Type B pancreatic cell (in vitro differentiated cells): ENCODE data around the gene FRMD4A. TPM values are rescaled to one million over a fixed set of nuclear protein-coding genes. Genes with fewer than 3 reads are reported as not detected.

Source experiments
- DNase-seq: peaks from one replicate; pipeline ENCODE4 v3.0.0; 2021; ENCODE audit warnings: mixed read lengths; ENCODE audit not compliant: unreplicated experiment; ENCODE audit errors: extremely low spot score
- H3K27ac Mint-ChIP-seq: 2 replicates; pipeline ENCODE4 v1.8.0; 2021; ENCODE audit warnings: mild to moderate bottlenecking, mixed read lengths
- H3K27me3 Mint-ChIP-seq: 2 replicates; pipeline ENCODE4 v1.8.0; 2021; ENCODE audit warnings: mixed read lengths
- H3K36me3 Mint-ChIP-seq: 2 replicates; pipeline ENCODE4 v1.8.0; 2021; ENCODE audit warnings: mixed read lengths
- H3K4me1 Mint-ChIP-seq: one replicate; pipeline ENCODE4 v1.8.0; 2021; ENCODE audit warnings: mixed read lengths; ENCODE audit not compliant: unreplicated experiment
- H3K4me3 Mint-ChIP-seq: 2 replicates; pipeline ENCODE4 v1.8.0; 2021; ENCODE audit warnings: mild to moderate bottlenecking, mixed read lengths
- H3K9me3 Mint-ChIP-seq: 2 replicates; pipeline ENCODE4 v1.8.0; 2021; ENCODE audit warnings: mixed read lengths
- total RNA-seq: library from RNA; stranded (reverse); gene quantifications from 2 replicates; pipeline ENCODE4 v1.2.1, GENCODE V29; 2021; ENCODE audit warnings: low replicate concordance
- TF ChIP-seq, protein P1 (sequence below): fragments of 200-600 bp; sonication (generic); conservative IDR thresholded peaks from 2 replicates; pipeline ENCODE4 v1.5.0; 2021; ENCODE audit warnings: antibody characterized with exemption, mild to moderate bottlenecking

FRMD4A gene
- total RNA-seq, 1 donor from 2014 or later, result 88.9 TPM

DNA sequence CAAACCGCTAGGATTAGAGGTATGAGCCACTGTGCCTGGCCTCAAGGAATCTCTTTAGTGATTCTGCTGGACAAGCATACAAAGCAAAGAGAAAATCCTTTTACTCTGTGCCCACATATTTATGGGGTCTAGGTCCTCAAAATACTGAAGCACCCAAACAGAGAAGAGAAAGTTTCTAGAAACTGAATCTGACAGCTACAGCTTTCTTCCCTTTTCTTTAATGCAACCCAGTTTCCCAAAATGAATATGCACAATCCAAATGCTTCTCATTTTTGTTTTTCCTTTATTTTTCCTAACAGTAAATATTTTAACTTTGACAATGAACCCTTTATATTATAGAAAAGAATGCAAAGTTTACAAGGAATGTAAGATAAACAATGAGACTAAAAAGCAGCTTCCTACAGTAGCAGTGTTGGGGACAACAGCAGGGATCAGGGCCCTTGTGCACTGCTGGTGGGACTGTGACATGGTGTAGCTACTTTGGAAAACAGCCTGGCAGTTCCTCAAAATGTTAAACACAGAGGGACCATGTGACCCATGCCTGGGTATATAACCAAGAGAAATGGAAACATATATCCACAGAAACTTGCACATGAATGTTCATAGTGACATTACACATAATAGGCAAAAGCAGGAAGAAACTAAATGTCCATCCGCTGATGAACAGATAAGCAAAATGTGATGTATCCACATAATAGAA, 418.8 kb downstream of the FRMD4A start:
- TF ChIP-seq, protein P1, sequence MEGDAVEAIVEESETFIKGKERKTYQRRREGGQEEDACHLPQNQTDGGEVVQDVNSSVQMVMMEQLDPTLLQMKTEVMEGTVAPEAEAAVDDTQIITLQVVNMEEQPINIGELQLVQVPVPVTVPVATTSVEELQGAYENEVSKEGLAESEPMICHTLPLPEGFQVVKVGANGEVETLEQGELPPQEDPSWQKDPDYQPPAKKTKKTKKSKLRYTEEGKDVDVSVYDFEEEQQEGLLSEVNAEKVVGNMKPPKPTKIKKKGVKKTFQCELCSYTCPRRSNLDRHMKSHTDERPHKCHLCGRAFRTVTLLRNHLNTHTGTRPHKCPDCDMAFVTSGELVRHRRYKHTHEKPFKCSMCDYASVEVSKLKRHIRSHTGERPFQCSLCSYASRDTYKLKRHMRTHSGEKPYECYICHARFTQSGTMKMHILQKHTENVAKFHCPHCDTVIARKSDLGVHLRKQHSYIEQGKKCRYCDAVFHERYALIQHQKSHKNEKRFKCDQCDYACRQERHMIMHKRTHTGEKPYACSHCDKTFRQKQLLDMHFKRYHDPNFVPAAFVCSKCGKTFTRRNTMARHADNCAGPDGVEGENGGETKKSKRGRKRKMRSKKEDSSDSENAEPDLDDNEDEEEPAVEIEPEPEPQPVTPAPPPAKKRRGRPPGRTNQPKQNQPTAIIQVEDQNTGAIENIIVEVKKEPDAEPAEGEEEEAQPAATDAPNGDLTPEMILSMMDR, result no peak
- no peak for DNase-seq
- Mint-ChIP-seq H3K4me3 (no peak overlapping the region), H3K9me3 (no peaks in the 10 kb centered on the region), H3K27me3 (no peaks in the 10 kb centered on the region), H3K36me3 (no peaks in the 10 kb centered on the region), H3K4me1 (peaks cover 16% of the 10 kb centered on the region), H3K27ac (no peak overlapping the region)

DNA sequence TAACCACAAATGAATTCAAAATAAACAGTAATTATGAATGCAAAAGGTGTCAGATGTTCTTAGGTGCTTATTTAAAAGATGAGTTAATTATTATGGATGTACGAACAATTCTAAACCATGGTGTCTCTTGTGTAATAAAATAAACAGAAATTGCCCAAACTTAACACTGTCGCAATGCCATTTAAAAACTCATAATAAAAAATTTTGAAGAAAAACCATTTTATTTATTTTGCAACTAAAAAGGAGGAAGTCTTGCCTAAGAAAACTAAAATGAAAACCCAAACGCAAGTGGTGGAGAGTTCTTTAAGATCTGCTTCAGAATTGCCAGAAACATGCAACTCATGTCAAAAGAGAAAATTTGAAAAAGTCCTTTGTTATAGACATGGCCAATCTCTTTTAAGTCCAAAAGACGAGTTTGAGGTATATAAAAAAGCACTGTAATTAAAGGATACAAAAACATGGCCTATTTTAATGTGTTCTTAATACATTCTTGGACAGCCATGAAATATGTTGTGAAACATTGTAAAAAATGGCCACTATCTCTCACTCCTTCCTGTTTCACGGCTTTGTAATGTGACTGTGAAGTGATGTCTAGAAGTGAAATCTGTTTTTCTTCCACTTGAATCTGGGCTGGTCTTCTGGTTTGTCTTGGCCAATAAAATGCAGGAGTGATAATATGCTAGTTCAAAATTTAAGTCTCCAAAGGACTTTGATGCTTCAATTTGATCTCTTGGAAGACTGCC, 421.0 kb downstream of the FRMD4A start:
- Mint-ChIP-seq H3K27me3 (peaks cover 3% of the 10 kb centered on the region), H3K36me3 (no peaks in the 10 kb centered on the region), H3K4me3 (no peak overlapping the region), H3K9me3 (no peaks in the 10 kb centered on the region), H3K27ac (no peak overlapping the region), H3K4me1 (peaks cover 10% of the 10 kb centered on the region)
- TF ChIP-seq, protein P1, result no peak
- no peak for DNase-seq

- Mint-ChIP-seq H3K4me1 (peaks cover 12% of the 10 kb centered on the region), H3K4me3 (no peak overlapping the region), H3K9me3 (no peaks in the 10 kb centered on the region), H3K27me3 (peaks cover 3% of the 10 kb centered on the region), H3K36me3 (no peaks in the 10 kb centered on the region), H3K27ac (no peak overlapping the region)
- TF ChIP-seq, protein P1, result no peak
- DNase-seq, result no peak
Observed at GRCh38 chr10:13908475-13908874, 422.2 kb downstream of the FRMD4A start.

- H3K4me3 Mint-ChIP-seq, result no peak overlapping the region
- H3K4me1 Mint-ChIP-seq, result peaks cover 7% of the 10 kb centered on the region
- peaks cover 4% of the 10 kb centered on the region for H3K9me3 Mint-ChIP-seq
- peaks cover 3% of the 10 kb centered on the region for H3K27me3 Mint-ChIP-seq
- TF ChIP-seq, protein P1, result no peak
- DNase-seq, result no peak
- no peak overlapping the region for H3K27ac Mint-ChIP-seq
- H3K36me3 Mint-ChIP-seq, result no peaks in the 10 kb centered on the region
Observed at GRCh38 chr10:13907570-13907969, 423.2 kb downstream of the FRMD4A start.

DNA sequence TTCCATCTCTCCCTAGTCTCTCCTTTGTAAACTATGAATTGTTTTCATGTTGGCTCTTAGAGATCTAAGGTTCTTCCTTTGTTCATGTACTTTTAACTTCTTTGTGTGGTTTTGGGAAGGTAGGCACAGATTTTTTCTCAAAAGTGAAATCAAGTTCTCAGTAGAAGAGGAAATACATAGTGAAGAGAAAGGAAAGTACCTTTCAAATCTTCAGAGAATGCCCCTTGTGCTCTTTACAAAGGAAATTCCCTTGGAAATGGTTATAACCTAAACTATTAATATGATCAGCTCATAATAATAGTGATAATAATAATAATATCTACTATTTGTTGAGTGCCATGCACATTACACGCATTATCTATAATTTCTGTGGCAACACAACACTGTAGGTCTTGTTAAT, 425.4 kb downstream of the FRMD4A start:
- Mint-ChIP-seq H3K4me1 (peaks cover 7% of the 10 kb centered on the region), H3K27me3 (peaks cover 3% of the 10 kb centered on the region), H3K4me3 (no peak overlapping the region), H3K9me3 (peaks cover 4% of the 10 kb centered on the region), H3K27ac (no peak overlapping the region), H3K36me3 (no peaks in the 10 kb centered on the region)
- DNase-seq, result no peak
- TF ChIP-seq, protein P1, result no peak
